Liver (tissue), 9 donors: ENCODE data around the gene MPDZ. TPM values are rescaled to one million over a fixed set of nuclear protein-coding genes. Genes with fewer than 3 reads are reported as not detected.
A peak's percentile ranks its signal among the peaks of the same experiment; 100 is the strongest.

ENCODE experiments used
- DNase-seq: peaks from one replicate; pipeline ENCODE4 v3.0.0-alpha.2; 2017; ENCODE audit warnings: low spot score
- H3K27ac ChIP-seq, 2 donors: one replicate each; pipeline ENCODE4 v1.7.0; 2013; ENCODE audit warnings: inconsistent platforms in 2 of 2, low read length in 2 of 2, control low read depth in 1 of 2, low read depth in 1 of 2, mild to moderate bottlenecking in 1 of 2
- H3K27me3 ChIP-seq, 4 donors: one replicate each; pipeline versions ENCODE4 v1.6.1 to v1.7.0; 2013; ENCODE audit warnings: low read length in 3 of 4, inconsistent platforms in 1 of 4, mild to moderate bottlenecking in 1 of 4, moderate library complexity in 1 of 4; ENCODE audit not compliant: control insufficient read depth in 4 of 4, insufficient read depth in 4 of 4
- H3K36me3 ChIP-seq, 4 donors: one replicate each; pipeline versions ENCODE4 v1.6.1 to v1.7.0; 2013; ENCODE audit warnings: low read length in 3 of 4, mild to moderate bottlenecking in 3 of 4, low read depth in 1 of 4, moderate library complexity in 1 of 4; ENCODE audit not compliant: control insufficient read depth in 4 of 4, insufficient read depth in 3 of 4
- H3K4me1 ChIP-seq, 4 donors: one replicate each; pipeline versions ENCODE4 v1.6.1 to v1.7.0; 2013; ENCODE audit warnings: low read length in 3 of 4, mild to moderate bottlenecking in 3 of 4, moderate library complexity in 1 of 4; ENCODE audit not compliant: control insufficient read depth in 4 of 4, insufficient read depth in 4 of 4
- H3K4me3 ChIP-seq, 3 donors: one replicate each; pipeline versions ENCODE4 v1.6.1 to v1.7.0; 2013; ENCODE audit warnings: low read length in 3 of 3, control low read depth in 1 of 3, low read depth in 1 of 3, mild to moderate bottlenecking in 1 of 3
- H3K9ac ChIP-seq, 2 donors: one replicate each; pipeline ENCODE4 v1.7.0; 2013; ENCODE audit warnings: low read length in 2 of 2, mild to moderate bottlenecking in 2 of 2, moderate library complexity in 2 of 2, control low read depth in 1 of 2, low read depth in 1 of 2
- H3K9me3 ChIP-seq, 4 donors: one replicate each; pipeline versions ENCODE4 v1.6.1 to v1.7.0; 2013; ENCODE audit warnings: low read length in 3 of 4; ENCODE audit not compliant: control insufficient read depth in 4 of 4
- ATF3 ChIP-seq: IDR thresholded peaks from 2 replicates; pipeline ENCODE4 v1.6.1; 2016; ENCODE audit warnings: antibody characterized with exemption
- FOXA1 ChIP-seq: IDR thresholded peaks from 2 replicates; pipeline ENCODE4 v1.6.1; 2016; ENCODE audit warnings: antibody characterized with exemption
- FOXA2 ChIP-seq: IDR thresholded peaks from 2 replicates; pipeline ENCODE4 v1.6.1; 2016; ENCODE audit warnings: antibody characterized with exemption
- HNF4A ChIP-seq, 2 donors: conservative IDR thresholded peaks; 2 replicates each; pipeline ENCODE4 v1.6.1; 2016; ENCODE audit warnings: antibody characterized with exemption in 2 of 2, mild to moderate bottlenecking in 2 of 2
- MAX ChIP-seq: IDR thresholded peaks from 2 replicates; pipeline ENCODE4 v1.6.1; 2016; ENCODE audit warnings: antibody characterized with exemption
- RAD21 ChIP-seq, 2 donors: IDR thresholded peaks; 2 replicates each; pipeline ENCODE4 v1.6.1; 2016; ENCODE audit warnings: antibody characterized with exemption in 2 of 2, mild to moderate bottlenecking in 2 of 2
- REST ChIP-seq: IDR thresholded peaks from 2 replicates; pipeline ENCODE4 v1.6.1; 2016; ENCODE audit warnings: antibody characterized with exemption, mild to moderate bottlenecking
- RXRA ChIP-seq, 2 donors: IDR thresholded peaks; 2 replicates each; pipeline ENCODE4 v1.6.1; 2017 to 2018; ENCODE audit warnings: antibody characterized with exemption in 2 of 2, mild to moderate bottlenecking in 1 of 2
- SP1 ChIP-seq: IDR thresholded peaks from 2 replicates; pipeline ENCODE4 v1.6.1; 2018; ENCODE audit warnings: antibody characterized with exemption, mild to moderate bottlenecking
- TAF1 ChIP-seq: conservative IDR thresholded peaks from 2 replicates; pipeline ENCODE4 v1.6.1; 2016; ENCODE audit warnings: antibody characterized with exemption, mild to moderate bottlenecking
- YY1 ChIP-seq: IDR thresholded peaks from 2 replicates; pipeline ENCODE4 v1.6.1; 2016; ENCODE audit warnings: antibody characterized with exemption, mild to moderate bottlenecking
- WGBS: extraction: QIAGEN DNeasy Blood & Tissue Kit; methylation state at CpG from one replicate; pipeline ENCODE4 v1.1.7; 2013; 5-methylcytosine and 5-hydroxymethylcytosine counted together
- polyA plus RNA-seq, 2 donors: library from polyadenylated mRNA; stranded (reverse) in 1 of 2; unstranded in 1 of 2; fragments of 200-250 nt in 1 of 2; fragments of >200 nt in 1 of 2; fragmentation: Nextera tagmentation in 1 of 2; extraction: Ambion mirVana in 1 of 2; gene quantifications; one replicate each; pipeline versions ENCODE4 v1.2.1 to v1.2.3, GENCODE V29; 2013 to 2015
- total RNA-seq, 2 donors: library from RNA; depleted of rRNA; stranded (reverse); fragments of >200 nt; gene quantifications; one replicate each; pipeline ENCODE4 v1.2.3, GENCODE V29; 2014
- donor health status: healthy.
- donor health status: healthy.
- donor health status: healthy.
- donor health status: healthy.
- donor health status: healthy.

The MPDZ gene
- total and polyA plus RNA-seq, 4 donors: 20.3 to 71.2 (median 30.2) TPM

- TF ChIP-seq REST: no peak
- peak; percentile 37 for TF ChIP-seq YY1
- no peak for TF ChIP-seq ATF3
- TF ChIP-seq TAF1: no peak
These were observed 885 bp downstream of the MPDZ start (continued) for GRCh38 chr9:13278368-13279246.

- Histone ChIP-seq H3K4me1 (peaks cover 2 to 13% (median 6%) of the 10 kb centered on the region in 4 donors), H3K27me3 (no peaks in the 10 kb centered on the region), H3K9me3 (no peaks in the 10 kb centered on the region), H3K9ac (no peak overlapping the region), H3K27ac (peak overlapping the region; percentile 68 to 80), H3K4me3 (peak overlapping the region; percentile 62 to 83 (median 78)), H3K36me3 (no peaks in the 10 kb centered on the region)
- WGBS: 56% methylated on average over 10 of the region's 10 CpGs
- TF ChIP-seq FOXA2: no peak
- DNase-seq: no peak
These were observed 1.5 kb downstream of the MPDZ start for GRCh38 chr9:13278023-13278367.

- no peak for DNase-seq
- H3K4me1 ChIP-seq: peaks cover 2 to 13% (median 6%) of the 10 kb centered on the region in 4 donors
- H3K36me3 ChIP-seq: no peaks in the 10 kb centered on the region
- H3K27me3 ChIP-seq: no peaks in the 10 kb centered on the region
- no peaks in the 10 kb centered on the region for H3K9me3 ChIP-seq
- no peak overlapping the region for H3K4me3 ChIP-seq
- 42% methylated on average over 4 of the region's 4 CpGs for WGBS
- TF ChIP-seq FOXA1 (no peak), FOXA2 (no peak), RAD21 (IDR thresholded peaks at IDR 0.05) (peak; percentile 23 to 34), MAX (no peak), SP1 (peak; percentile 19), RXRA (IDR thresholded peaks at IDR 0.05) (peak; percentile 38 to 43), HNF4A (conservative IDR thresholded peaks at IDR 0.05) (peak; percentile 41 to 59)
- peak overlapping the region in 1 of 2 donors; percentile 10 for H3K27ac ChIP-seq
- H3K9ac ChIP-seq: no peak overlapping the region
These were observed 4.4 kb downstream of the MPDZ start for GRCh38 chr9:13274886-13275641.
